Esophagus squamous epithelium (tissue), 5 donors: ENCODE measurements around the gene PAXX. TPM values are rescaled to one million over a fixed set of nuclear protein-coding genes. Genes with fewer than 3 reads are reported as not detected.
A peak's percentile ranks its signal among the peaks of the same experiment; 100 is the strongest.

Experiments
- DNase-seq: peaks from one replicate; lab custom pipeline; 2025; lab: John Stamatoyannopoulos, UW
- H3K27ac ChIP-seq, 4 donors: fragments of 200-600 bp; sonication (generic); one replicate each; pipeline ENCODE4 v1.5.1; 2016 to 2019; ENCODE audit warnings: mild to moderate bottlenecking in 1 of 4
- H3K27me3 ChIP-seq, 4 donors: fragments of 200-600 bp; sonication (generic); 1 replicate in 3 of 4; 2 replicates in 1 of 4; pipeline versions ENCODE4 v1.5.1 to v1.6.0; 2017 to 2021; ENCODE audit warnings: antibody characterized with exemption in 1 of 4
- H3K36me3 ChIP-seq, 3 donors: fragments of 200-600 bp; sonication (generic); one replicate each; pipeline ENCODE4 v1.5.1; 2016 to 2019
- H3K4me1 ChIP-seq, 3 donors: fragments of 200-600 bp; sonication (generic); one replicate each; pipeline ENCODE4 v1.5.1; 2017 to 2019
- H3K4me3 ChIP-seq, 4 donors: fragments of 200-600 bp; sonication (generic); 1 replicate in 3 of 4; 2 replicates in 1 of 4; pipeline ENCODE4 v1.5.1; 2016 to 2019; ENCODE audit warnings: mild to moderate bottlenecking in 2 of 4, moderate library complexity in 1 of 4
- H3K9me3 ChIP-seq, 3 donors: fragments of 200-600 bp; sonication (generic); one replicate each; pipeline ENCODE4 v1.5.1; 2016 to 2019
- POLR2A ChIP-seq, 4 donors: fragments of 450-650 bp; IDR thresholded peaks; one replicate each; pipeline ENCODE4 v1.6.1; 2017; ENCODE audit warnings: antibody characterized with exemption in 4 of 4, mild to moderate bottlenecking in 4 of 4, moderate library complexity in 3 of 4
- WGBS, 2 donors: methylation state at CpG; one replicate each; pipeline ENCODE4 v1.1.5; 2018; 5-methylcytosine and 5-hydroxymethylcytosine counted together
- intact Hi-C: fragments of 100-400 bp; cut with DNase I; formaldehyde crosslinking; loops from one replicate; pipeline ENCODE4 v1.15.0; 2022
- total RNA-seq, 4 donors: library from RNA; depleted of rRNA; stranded (reverse); fragments of >200 nt; gene quantifications; one replicate each; pipeline ENCODE4 v1.1.0, GENCODE V29; 2016
- TF ChIP-seq, protein P1 (sequence below), 6 experiments: fragments of 450-650 bp in 4 of 6; fragments of 200-600 bp in 2 of 6; sonication (generic) in 2 of 6; IDR thresholded peaks; one replicate each; pipeline ENCODE4 v1.5.1; 2016 to 2019; ENCODE audit warnings: antibody characterized with exemption in 6 of 6, mild to moderate bottlenecking in 4 of 6, moderate library complexity in 4 of 6
- donor health status: DM: yes; HTN: yes; CAD: no.

The PAXX gene
- total RNA-seq, 4 donors from 2014 or later = 18.3 to 56.3 (median 49.6) TPM

GRCh38 chr9:136958473-136958872 lies 33.7 kb upstream of the PAXX start:
- H3K4me3 ChIP-seq = no peak overlapping the region
- H3K4me1 ChIP-seq = peaks cover 8 to 19% (median 10%) of the 10 kb centered on the region in 3 donors
- WGBS, 2 donors = 98% methylated on average over 5 of the region's 7 CpGs; no CpG with 5 or more reads in 1 of the 2 donors
- H3K36me3 ChIP-seq = no peaks in the 10 kb centered on the region
- no peaks in the 10 kb centered on the region for H3K27me3 ChIP-seq
- H3K9me3 ChIP-seq = no peaks in the 10 kb centered on the region
- no peak for TF ChIP-seq POLR2A (IDR thresholded peaks at IDR 0.05)
- TF ChIP-seq, protein P1, sequence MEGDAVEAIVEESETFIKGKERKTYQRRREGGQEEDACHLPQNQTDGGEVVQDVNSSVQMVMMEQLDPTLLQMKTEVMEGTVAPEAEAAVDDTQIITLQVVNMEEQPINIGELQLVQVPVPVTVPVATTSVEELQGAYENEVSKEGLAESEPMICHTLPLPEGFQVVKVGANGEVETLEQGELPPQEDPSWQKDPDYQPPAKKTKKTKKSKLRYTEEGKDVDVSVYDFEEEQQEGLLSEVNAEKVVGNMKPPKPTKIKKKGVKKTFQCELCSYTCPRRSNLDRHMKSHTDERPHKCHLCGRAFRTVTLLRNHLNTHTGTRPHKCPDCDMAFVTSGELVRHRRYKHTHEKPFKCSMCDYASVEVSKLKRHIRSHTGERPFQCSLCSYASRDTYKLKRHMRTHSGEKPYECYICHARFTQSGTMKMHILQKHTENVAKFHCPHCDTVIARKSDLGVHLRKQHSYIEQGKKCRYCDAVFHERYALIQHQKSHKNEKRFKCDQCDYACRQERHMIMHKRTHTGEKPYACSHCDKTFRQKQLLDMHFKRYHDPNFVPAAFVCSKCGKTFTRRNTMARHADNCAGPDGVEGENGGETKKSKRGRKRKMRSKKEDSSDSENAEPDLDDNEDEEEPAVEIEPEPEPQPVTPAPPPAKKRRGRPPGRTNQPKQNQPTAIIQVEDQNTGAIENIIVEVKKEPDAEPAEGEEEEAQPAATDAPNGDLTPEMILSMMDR (IDR thresholded peaks at IDR 0.05) = no peak
- no peak overlapping the region for H3K27ac ChIP-seq
- intact Hi-C loops = no loop called here
- DNase-seq = no peak

DNA sequence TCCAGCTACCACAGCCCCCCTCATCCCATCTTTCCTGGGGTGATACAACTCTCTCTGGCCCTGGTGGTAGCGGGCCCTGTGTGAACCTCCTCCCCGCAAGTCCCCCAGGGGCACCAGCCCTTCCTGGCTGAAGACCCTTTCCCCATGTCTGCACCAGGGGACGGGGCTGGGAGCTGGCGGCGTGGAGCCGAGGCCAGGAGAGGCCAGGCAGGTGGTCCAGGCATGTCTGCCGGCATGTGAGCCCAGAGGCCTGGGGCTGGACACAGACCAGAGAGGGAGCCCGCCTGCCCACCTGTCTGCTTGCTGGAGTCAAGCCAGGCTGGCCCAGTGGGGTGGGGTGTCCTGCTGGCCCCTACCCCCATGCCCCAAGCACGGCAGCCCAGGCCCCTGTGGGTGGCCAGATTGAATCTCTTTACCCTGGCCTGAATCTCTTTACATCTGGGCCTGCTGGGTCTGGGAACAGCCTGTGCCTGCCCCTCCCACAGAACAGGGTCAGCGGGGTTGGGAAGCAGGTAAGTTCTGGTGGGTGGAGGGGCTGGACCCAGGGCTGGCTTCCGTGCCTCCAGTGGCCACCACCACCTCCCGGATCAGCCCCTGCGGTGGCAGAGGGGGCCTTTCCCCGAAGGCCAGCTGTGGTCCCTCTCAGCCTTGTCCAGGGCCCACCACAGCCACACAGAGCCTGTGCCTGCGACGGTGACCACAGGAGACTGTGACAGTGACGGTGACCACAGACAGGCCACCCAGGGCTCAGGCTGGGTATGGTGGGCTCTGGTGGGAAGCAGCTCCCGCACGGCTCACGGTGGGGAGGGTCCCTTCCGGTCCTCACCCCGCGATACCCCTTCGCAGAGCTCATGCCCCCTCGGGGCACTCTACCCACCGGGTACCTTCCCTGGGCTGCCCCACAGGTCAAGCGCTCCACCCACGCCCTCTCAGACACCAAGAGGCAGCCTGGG lies 33.0 kb upstream of the PAXX start:
- intact Hi-C loops = no loop called here
- Histone ChIP-seq H3K4me1 (peaks cover 12 to 26% (median 12%) of the 10 kb centered on the region in 3 donors), H3K4me3 (no peak overlapping the region), H3K27ac (peak overlapping the region in 1 of 4 donors; percentile 9), H3K27me3 (no peaks in the 10 kb centered on the region), H3K36me3 (no peaks in the 10 kb centered on the region), H3K9me3 (no peaks in the 10 kb centered on the region)
- DNase-seq = no peak
- 95 to 100% methylated on average over 1 to 15 of the region's 28 CpGs for WGBS, 2 donors
- TF ChIP-seq, protein P1 (IDR thresholded peaks at IDR 0.05) = no peak
- TF ChIP-seq POLR2A (IDR thresholded peaks at IDR 0.05) = no peak

GRCh38 chr9:136960212-136960937 lies 31.8 kb upstream of the PAXX start:
- DNase-seq = no peak
- Histone ChIP-seq H3K27ac (no peak overlapping the region), H3K27me3 (no peaks in the 10 kb centered on the region), H3K4me1 (peaks cover 18 to 37% (median 19%) of the 10 kb centered on the region in 3 donors), H3K36me3 (no peaks in the 10 kb centered on the region), H3K4me3 (no peak overlapping the region), H3K9me3 (no peaks in the 10 kb centered on the region)
- intact Hi-C loops = no loop called here
- TF ChIP-seq, protein P1 (IDR thresholded peaks at IDR 0.05) = no peak
- TF ChIP-seq POLR2A (IDR thresholded peaks at IDR 0.05) = no peak
- 77 to 100% methylated on average over 6 to 14 of the region's 19 CpGs for WGBS, 2 donors

- intact Hi-C loops = no loop called here
- Histone ChIP-seq H3K4me3 (no peak overlapping the region), H3K4me1 (peaks cover 19 to 40% (median 19%) of the 10 kb centered on the region in 3 donors), H3K9me3 (no peaks in the 10 kb centered on the region), H3K36me3 (no peaks in the 10 kb centered on the region), H3K27ac (peak overlapping the region in 1 of 4 donors; percentile 13), H3K27me3 (no peaks in the 10 kb centered on the region)
- DNase-seq = no peak
- no peak for TF ChIP-seq POLR2A (IDR thresholded peaks at IDR 0.05)
- TF ChIP-seq, protein P1 (IDR thresholded peaks at IDR 0.05) = no peak
- WGBS, 2 donors = 62 to 82% methylated on average over 3 to 8 of the region's 15 CpGs
Observed at GRCh38 chr9:136960938-136961275, 31.3 kb upstream of the PAXX start.
